GM12878 (cell line): ENCODE results near the gene UBAC2. TPM values are rescaled to one million over a fixed set of nuclear protein-coding genes. Genes with fewer than 3 reads are reported as not detected.
A peak's percentile ranks its signal among the peaks of the same experiment; 100 is the strongest.

Experiments used
- ATF7 ChIP-seq: fragments of 450-650 bp; IDR thresholded peaks from 2 replicates; pipeline ENCODE4 v1.6.1; 2016; ENCODE audit warnings: low read depth, mild to moderate bottlenecking
- BACH1 ChIP-seq: fragments of 450-650 bp; IDR thresholded peaks from 2 replicates; pipeline ENCODE4 v1.6.1; 2017; ENCODE audit warnings: mild to moderate bottlenecking, borderline replicate concordance
- BCL11A ChIP-seq: IDR thresholded peaks from 2 replicates; pipeline ENCODE4 v1.6.1; 2011; ENCODE audit warnings: low read depth, low read length
- EGR1 ChIP-seq, 2 experiments: IDR thresholded peaks; 1 replicate in 1 of 2; 2 replicates in 1 of 2; pipeline ENCODE4 v1.6.1; 2011 to 2012; ENCODE audit warnings: low read depth in 2 of 2, low read length in 2 of 2, borderline replicate concordance in 1 of 2, mild to moderate bottlenecking in 1 of 2, moderate library complexity in 1 of 2
- ETV6 ChIP-seq, 2 experiments: fragments of 450-650 bp in 1 of 2; IDR thresholded peaks in 1 of 2; conservative IDR thresholded peaks in 1 of 2; 2 replicates each; pipeline ENCODE4 v1.6.1; 2014; ENCODE audit warnings: antibody characterized with exemption in 1 of 2, borderline replicate concordance in 1 of 2, low read depth in 1 of 2, mild to moderate bottlenecking in 1 of 2, moderate library complexity in 1 of 2
- HCFC1 ChIP-seq: fragments of 150-350 bp; IDR thresholded peaks from 2 replicates; pipeline ENCODE4 v1.6.1; 2014; ENCODE audit warnings: low read length
- IKZF2 ChIP-seq, 2 experiments: fragments of 450-650 bp; IDR thresholded peaks; 2 replicates each; pipeline ENCODE4 v1.6.1; 2017; ENCODE audit warnings: mild to moderate bottlenecking in 2 of 2, moderate library complexity in 2 of 2
- JUNB ChIP-seq: IDR thresholded peaks from 2 replicates; pipeline ENCODE4 v1.6.1; 2016; ENCODE audit warnings: antibody characterized with exemption, mild to moderate bottlenecking
- LARP7 ChIP-seq: fragments of 450-650 bp; IDR thresholded peaks from 2 replicates; pipeline ENCODE4 v1.6.1; 2017; ENCODE audit warnings: mild to moderate bottlenecking
- MEF2B ChIP-seq: fragments of 450-650 bp; IDR thresholded peaks from 2 replicates; pipeline ENCODE4 v1.6.1; 2018; ENCODE audit warnings: mild to moderate bottlenecking, moderate library complexity; ENCODE audit not compliant: partially characterized antibody, poor library complexity, severe bottlenecking
- NRF1 ChIP-seq: conservative IDR thresholded peaks from 2 replicates; pipeline ENCODE4 v1.6.1; 2011; ENCODE audit warnings: mild to moderate bottlenecking, low read depth, low read length, improper control_type of control experiment
- PAX5 ChIP-seq: IDR thresholded peaks from 2 replicates; pipeline ENCODE4 v1.6.1; 2011; ENCODE audit warnings: low read depth, low read length, borderline replicate concordance
- PBX3 ChIP-seq: IDR thresholded peaks from 2 replicates; pipeline ENCODE4 v1.6.1; 2011; ENCODE audit warnings: mild to moderate bottlenecking, low read depth, low read length, moderate library complexity; ENCODE audit not compliant: insufficient replicate concordance
- PML ChIP-seq: IDR thresholded peaks from 2 replicates; pipeline ENCODE4 v1.6.1; 2012; ENCODE audit warnings: low read length, inconsistent platforms
- POLR2AphosphoS5 ChIP-seq: IDR thresholded peaks from 2 replicates; pipeline ENCODE4 v1.6.1; 2011; ENCODE audit warnings: mild to moderate bottlenecking, low read length, inconsistent platforms
- RFX5 ChIP-seq: IDR thresholded peaks from 2 replicates; pipeline ENCODE4 v1.6.1; 2011; ENCODE audit warnings: low read depth, low read length, improper control_type of control experiment
- SKIL ChIP-seq: fragments of 450-650 bp; IDR thresholded peaks from 2 replicates; pipeline ENCODE4 v1.6.1; 2017; ENCODE audit warnings: mild to moderate bottlenecking, low read depth, inconsistent platforms; ENCODE audit not compliant: poor library complexity, severe bottlenecking
- SMAD5 ChIP-seq: IDR thresholded peaks from 2 replicates; pipeline ENCODE4 v1.6.1; 2016; ENCODE audit warnings: antibody characterized with exemption, low read depth
- SMC3 ChIP-seq: IDR thresholded peaks from 2 replicates; pipeline ENCODE4 v1.6.1; 2011; ENCODE audit warnings: low read length, improper control_type of control experiment, borderline replicate concordance
- SP1 ChIP-seq: IDR thresholded peaks from one replicate; pipeline ENCODE4 v1.6.1; 2011; ENCODE audit warnings: low read depth, low read length
- SRF ChIP-seq, 2 experiments: IDR thresholded peaks; 2 replicates each; pipeline ENCODE4 v1.6.1; 2011; ENCODE audit warnings: low read depth in 2 of 2, low read length in 2 of 2, mild to moderate bottlenecking in 1 of 2, moderate library complexity in 1 of 2
- TBL1XR1 ChIP-seq: IDR thresholded peaks from 2 replicates; pipeline ENCODE4 v1.6.1; 2012; ENCODE audit warnings: low read depth, low read length, improper control_type of control experiment
- TCF12 ChIP-seq: IDR thresholded peaks from 2 replicates; pipeline ENCODE4 v1.6.1; 2011; ENCODE audit warnings: low read depth, mild to moderate bottlenecking, low read length
- ZNF217 ChIP-seq: fragments of 450-650 bp; IDR thresholded peaks from 2 replicates; pipeline ENCODE4 v1.6.1; 2017; ENCODE audit warnings: antibody characterized with exemption, mild to moderate bottlenecking
- ZNF24 ChIP-seq: fragments of 450-650 bp; IDR thresholded peaks from 2 replicates; pipeline ENCODE4 v1.6.1; 2017; ENCODE audit warnings: antibody characterized with exemption, mild to moderate bottlenecking
- polyA plus RNA-seq, 11 experiments: library from polyadenylated mRNA; depleted of rRNA in 4 of 11; unstranded in 6 of 11; stranded (reverse) in 5 of 11; fragments of >200 nt; fragmentation: Nextera tagmentation in 4 of 11; fragmentation: Illumina TruSeq in 1 of 11; extraction: Ambion mirVana in 4 of 11; extraction: Trizol in 1 of 11; gene quantifications; 1 replicate in 1 of 11; 2 replicates in 10 of 11; pipeline versions ENCODE4 v1.2.1 to v1.2.3, GENCODE V29; 2011 to 2016; ENCODE audit warnings: inconsistent platforms in 2 of 11, missing spikeins in 2 of 11, low read depth in 1 of 11
- total RNA-seq, 4 experiments: library from RNA; depleted of rRNA in 3 of 4; stranded (reverse); fragments of >200 nt in 3 of 4; fragmentation: Illumina TruSeq in 1 of 4; extraction: Trizol in 1 of 4; gene quantifications; 2 replicates each; pipeline versions ENCODE4 v1.2.1 to v1.2.3, GENCODE V29; 2013 to 2021

The UBAC2 gene
- total and polyA plus RNA-seq, 10 of the 15 experiments (the other 5 are each of a cell fraction or from before 2014, with no cell fraction given) = 3.0 to 54.6 (median 17.4) TPM

GRCh38 chr13:99432609-99433542 is 232.2 kb downstream of the UBAC2 start (continued):
- TF ChIP-seq SRF (IDR thresholded peaks at IDR 0.05; ENCODE audit: low read depth in 2 of 2, low read length in 2 of 2) = 0 out of 4 replicates have a peak, but pooled peaks of 1 of the 2 experiments have one; percentile 8
- TF ChIP-seq PAX5 = peak; percentile 87
- TF ChIP-seq BCL11A = peak; percentile 76
- peak; percentile 56 for TF ChIP-seq SMAD5
- TF ChIP-seq ETV6 (conservative IDR thresholded peaks at IDR 0.05 in 1 of 2, IDR thresholded peaks at IDR 0.05 in 1 of 2; ENCODE audit: borderline replicate concordance in 1 of 2, low read depth in 1 of 2) = peak in 1 of 2 experiments; percentile 97; a peak in 2 of 4 replicates
- peak; percentile 15; the same call in 1 of the 2 replicates for TF ChIP-seq SMC3
- peak; percentile 90 for TF ChIP-seq ATF7
- peak in 1 of 2 experiments; percentile 71; a peak in 2 of 3 replicates for TF ChIP-seq EGR1 (IDR thresholded peaks at IDR 0.05; ENCODE audit: borderline replicate concordance in 1 of 2, low read depth in 2 of 2, low read length in 2 of 2)
- peak; percentile 70 for TF ChIP-seq SKIL
- TF ChIP-seq HCFC1 = peak; percentile 37; the same call in 1 of the 2 replicates
- TF ChIP-seq PBX3 = peak; percentile 2
- TF ChIP-seq ZNF217 = no peak
- peak; percentile 75 for TF ChIP-seq JUNB
- TF ChIP-seq BACH1 = peak; percentile 49; the same call in 1 of the 2 replicates
- no peak for TF ChIP-seq PML
- peak; percentile 85 for TF ChIP-seq TBL1XR1
- TF ChIP-seq RFX5 = no peak; the same call in 1 of the 2 replicates
- peak; percentile 72 for TF ChIP-seq SP1
- TF ChIP-seq TCF12 = peak; percentile 92
- TF ChIP-seq ZNF24 = peak; percentile 17; the same call in 1 of the 2 replicates
- peak; percentile 72; the same call in 1 of the 2 replicates for TF ChIP-seq LARP7
- TF ChIP-seq IKZF2 (IDR thresholded peaks at IDR 0.05) = peak; percentile 99
- no peak for TF ChIP-seq NRF1
- peak; percentile 96 for TF ChIP-seq MEF2B
- TF ChIP-seq POLR2AphosphoS5 = no peak; the same call in 1 of the 2 replicates
